K562 (cell line): ENCODE results near the gene LENG9.

Source experiments
- ATF3 ChIP-seq, 2 experiments: fragments of 450-650 bp in 1 of 2; sonication (generic) in 1 of 2; formaldehyde crosslinking in 1 of 2; IDR thresholded peaks in 1 of 2; conservative IDR thresholded peaks in 1 of 2; 2 replicates each; pipeline versions ENCODE4 v1.6.1 to v1.8.1; 2016 to 2023; ENCODE audit warnings: mild to moderate bottlenecking in 2 of 2, moderate library complexity in 2 of 2, inconsistent platforms in 1 of 2, missing genetic modification reagents in 1 of 2
- LARP7 ChIP-seq: fragments of 450-650 bp; IDR thresholded peaks from 2 replicates; pipeline ENCODE4 v1.6.1; 2016
- NFIX ChIP-seq: fragments of 250-450 bp; sonication (Bioruptor Pico); IDR thresholded peaks from 2 replicates; pipeline ENCODE4 v1.4.0; 2020; ENCODE audit warnings: low read depth, mild to moderate bottlenecking, moderate library complexity
- TBL1XR1 ChIP-seq, 2 experiments: IDR thresholded peaks; 2 replicates each; pipeline ENCODE4 v1.6.1; 2012; ENCODE audit warnings: improper control_type of control experiment in 2 of 2, low read length in 2 of 2, mild to moderate bottlenecking in 1 of 2
- ZNF24 ChIP-seq: fragments of 450-650 bp; IDR thresholded peaks from 2 replicates; pipeline ENCODE4 v1.6.1; 2016
- TF ChIP-seq, protein P1 (sequence below): fragments of 250-450 bp; sonication (Bioruptor Pico); IDR thresholded peaks from 2 replicates; pipeline ENCODE4 v1.8.0; 2022; ENCODE audit warnings: inconsistent platforms

DNA sequence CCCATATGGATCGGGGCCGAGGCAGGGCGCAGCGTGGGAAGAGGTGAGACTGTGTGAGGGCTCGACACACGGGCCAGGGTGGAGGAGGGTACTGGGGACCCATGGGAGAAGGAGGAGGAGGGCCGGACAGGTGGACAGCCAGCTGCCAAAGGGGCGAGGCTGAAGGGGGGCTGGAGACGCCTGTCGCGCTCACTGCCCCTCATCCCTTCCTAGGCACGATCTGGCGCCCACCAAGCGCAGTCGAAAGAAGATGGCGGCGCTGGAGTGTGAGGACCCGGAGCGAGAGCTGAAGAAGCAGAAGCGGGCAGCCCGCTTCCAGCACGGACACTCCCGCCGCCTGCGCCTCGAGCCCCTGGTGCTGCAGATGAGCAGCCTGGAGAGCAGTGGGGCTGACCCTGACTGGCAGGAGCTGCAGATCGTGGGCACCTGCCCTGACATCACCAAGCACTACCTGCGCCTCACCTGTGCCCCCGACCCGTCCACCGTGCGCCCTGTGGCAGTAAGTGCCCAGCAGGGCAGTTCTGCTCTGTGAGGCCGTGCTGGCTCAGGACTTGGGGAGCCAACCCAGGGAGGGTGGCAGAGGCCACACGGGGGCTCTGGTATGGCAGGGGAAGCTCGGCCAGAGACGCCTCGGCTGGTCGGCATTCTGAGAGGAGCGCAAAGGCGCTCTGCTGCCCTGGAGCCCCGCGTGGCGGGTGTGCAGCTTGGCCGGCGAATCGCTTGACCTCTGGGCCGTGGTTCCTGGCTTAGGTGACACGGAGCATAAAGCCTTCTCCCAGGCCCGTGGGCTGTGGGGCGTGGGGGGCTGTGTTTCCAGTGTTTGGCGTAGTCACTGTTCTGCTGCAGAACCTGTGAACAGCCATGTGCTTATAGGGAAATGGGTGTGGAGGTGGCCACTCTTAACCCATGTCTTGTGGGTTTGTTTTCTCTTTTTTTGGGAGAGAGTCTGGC lies 6.9 kb downstream of the LENG9 start:
- TF ChIP-seq ZNF24 (no peak), ATF3 (IDR thresholded peaks at IDR 0.05) (no peak), ATF3 (CRISPR knock-in tag; conservative IDR thresholded peaks at IDR 0.05) (no peak), NFIX (CRISPR knock-in tag) (no peak), LARP7 (no peak), TBL1XR1 (IDR thresholded peaks at IDR 0.05; ENCODE audit: low read length in 2 of 2) (no peak)
- TF ChIP-seq, protein P1, sequence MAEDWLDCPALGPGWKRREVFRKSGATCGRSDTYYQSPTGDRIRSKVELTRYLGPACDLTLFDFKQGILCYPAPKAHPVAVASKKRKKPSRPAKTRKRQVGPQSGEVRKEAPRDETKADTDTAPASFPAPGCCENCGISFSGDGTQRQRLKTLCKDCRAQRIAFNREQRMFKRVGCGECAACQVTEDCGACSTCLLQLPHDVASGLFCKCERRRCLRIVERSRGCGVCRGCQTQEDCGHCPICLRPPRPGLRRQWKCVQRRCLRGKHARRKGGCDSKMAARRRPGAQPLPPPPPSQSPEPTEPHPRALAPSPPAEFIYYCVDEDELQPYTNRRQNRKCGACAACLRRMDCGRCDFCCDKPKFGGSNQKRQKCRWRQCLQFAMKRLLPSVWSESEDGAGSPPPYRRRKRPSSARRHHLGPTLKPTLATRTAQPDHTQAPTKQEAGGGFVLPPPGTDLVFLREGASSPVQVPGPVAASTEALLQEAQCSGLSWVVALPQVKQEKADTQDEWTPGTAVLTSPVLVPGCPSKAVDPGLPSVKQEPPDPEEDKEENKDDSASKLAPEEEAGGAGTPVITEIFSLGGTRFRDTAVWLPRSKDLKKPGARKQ (CRISPR knock-in tag) = no peak
